Stimulated activated CD4-positive, alpha-beta T cell treated with anti-CD3 and anti-CD28 coated beads, Interleukin-4, amount 100 ng/mL, for 1 hour (primary cell): ENCODE results near the gene ACKR3.

ENCODE experiments used
- DNase-seq: peaks from one replicate; pipeline ENCODE4 v3.0.0-alpha.2; 2020

The ACKR3 gene

GRCh38 chr2:236550701-236551465 lies 18.7 kb upstream of the ACKR3 start:
- DNase-seq: no peak

GRCh38 chr2:236551471-236552211 lies 18.0 kb upstream of the ACKR3 start:
- DNase-seq: no peak

GRCh38 chr2:236552212-236552542 lies 17.4 kb upstream of the ACKR3 start:
- no peak for DNase-seq

GRCh38 chr2:236552581-236553363 lies 16.9 kb upstream of the ACKR3 start:
- no peak for DNase-seq

GRCh38 chr2:236553522-236553921 lies 16.1 kb upstream of the ACKR3 start:
- no peak for DNase-seq

- DNase-seq: no peak
Observed at GRCh38 chr2:236554629-236555282, 14.9 kb upstream of the ACKR3 start.

GRCh38 chr2:236555481-236555880 lies 14.1 kb upstream of the ACKR3 start:
- DNase-seq: no peak

- DNase-seq: no peak
Observed at GRCh38 chr2:236557306-236558030, 12.2 kb upstream of the ACKR3 start.

- no peak for DNase-seq
Observed at GRCh38 chr2:236558036-236558435, 11.6 kb upstream of the ACKR3 start.

GRCh38 chr2:236558993-236559978 lies 10.3 kb upstream of the ACKR3 start:
- no peak for DNase-seq

- no peak for DNase-seq
Observed at GRCh38 chr2:236561874-236562273, 7.8 kb upstream of the ACKR3 start.

GRCh38 chr2:236562434-236562833 lies 7.2 kb upstream of the ACKR3 start:
- no peak for DNase-seq

GRCh38 chr2:236563953-236564352 lies 5.7 kb upstream of the ACKR3 start:
- DNase-seq: no peak

- DNase-seq: no peak
Observed at GRCh38 chr2:236565212-236565611, 4.4 kb upstream of the ACKR3 start.

GRCh38 chr2:236565879-236566402 lies 3.7 kb upstream of the ACKR3 start:
- DNase-seq: no peak

GRCh38 chr2:236566596-236566995 lies 3.0 kb upstream of the ACKR3 start:
- no peak for DNase-seq

- peak; percentile 40 for DNase-seq
Observed at GRCh38 chr2:236568068-236568921, 1.3 kb upstream of the ACKR3 start.

GRCh38 chr2:236568922-236569572 lies 578 bp upstream of the ACKR3 start:
- no peak for DNase-seq

- DNase-seq: no peak
Observed at GRCh38 chr2:236570081-236570868, 650 bp downstream of the ACKR3 start.
